HG03460 (cell line): ENCODE measurements around the gene TMEM229B.
A peak's percentile ranks its signal among the peaks of the same experiment; 100 is the strongest.

ENCODE experiments used
- ATAC-seq: cut with Tn5 transposase; IDR thresholded peaks from one replicate; pipeline ENCODE4 v1.9.1; 2021; ENCODE audit not compliant: unreplicated experiment

The TMEM229B gene

DNA sequence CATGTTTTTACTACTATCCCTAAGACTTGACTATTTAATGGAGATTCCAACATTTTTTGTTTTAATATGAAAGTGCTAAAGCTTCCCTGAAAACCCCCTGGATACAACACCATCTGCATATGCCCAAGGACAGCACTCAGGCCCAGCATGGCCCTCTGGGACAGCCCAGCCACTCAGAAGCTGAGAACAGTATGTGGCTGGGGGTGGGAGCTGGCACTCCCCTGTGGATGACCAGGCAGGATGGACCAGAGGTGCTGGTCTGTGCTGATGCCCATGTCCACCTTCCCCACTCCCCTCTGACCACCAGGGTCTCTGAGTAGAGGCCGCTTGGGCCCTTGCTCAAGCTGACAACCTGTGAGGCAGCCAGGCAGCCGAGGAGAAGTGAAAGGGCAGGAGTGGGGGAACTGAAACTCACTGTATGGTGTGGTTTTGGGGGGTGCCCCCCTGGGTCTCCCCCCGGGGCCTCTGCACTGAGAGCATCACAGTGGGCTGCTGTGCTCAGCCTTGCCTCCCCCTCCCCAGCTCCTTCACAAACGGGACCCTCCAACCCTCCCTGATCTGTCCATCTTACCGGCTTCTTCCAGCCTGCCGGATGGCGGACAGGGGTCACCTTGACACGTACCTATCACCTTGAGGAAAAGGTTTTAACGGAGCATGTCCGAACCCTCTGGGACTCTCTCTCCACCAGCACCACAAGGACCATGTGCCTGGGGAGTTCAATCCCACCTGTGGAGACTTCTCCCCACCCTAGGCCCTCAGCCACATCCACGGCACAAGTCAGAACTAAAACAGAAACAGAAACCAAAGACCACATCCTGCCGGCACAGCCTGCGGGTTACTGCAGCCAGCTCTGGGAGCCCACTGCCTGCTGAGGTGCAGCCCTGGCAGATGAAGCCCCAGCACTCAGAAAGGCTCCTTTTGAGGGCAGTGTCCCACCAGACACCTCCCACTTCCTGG is at the start of gene TMEM229B:
Gene TMEM229B (minus strand): TSS at position 785 of the 957 bp plus-strand sequence. CDS start 14,798 bp downstream, outside the sequence.
- peak; percentile 91 for ATAC-seq

DNA sequence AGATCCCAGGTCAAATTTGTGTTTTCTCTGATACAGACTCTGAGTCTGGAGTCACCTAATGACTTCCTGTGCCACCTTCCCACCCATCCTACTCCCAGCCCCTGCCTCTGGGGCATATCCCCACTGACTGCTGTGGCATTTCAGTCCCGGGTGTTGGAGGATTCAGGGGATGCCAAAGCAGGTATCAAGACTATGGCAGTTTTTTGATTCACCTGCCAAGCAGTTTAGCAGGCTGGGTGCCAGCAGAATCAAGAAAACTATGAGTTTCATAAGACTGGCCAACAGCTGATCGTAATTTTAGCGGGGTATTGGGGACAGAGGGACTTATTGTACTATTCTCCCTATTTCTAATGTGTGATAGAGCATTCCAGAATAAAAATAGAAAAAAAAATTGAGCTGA is 49.2 kb upstream of the TMEM229B start:
- ATAC-seq, result no peak

DNA sequence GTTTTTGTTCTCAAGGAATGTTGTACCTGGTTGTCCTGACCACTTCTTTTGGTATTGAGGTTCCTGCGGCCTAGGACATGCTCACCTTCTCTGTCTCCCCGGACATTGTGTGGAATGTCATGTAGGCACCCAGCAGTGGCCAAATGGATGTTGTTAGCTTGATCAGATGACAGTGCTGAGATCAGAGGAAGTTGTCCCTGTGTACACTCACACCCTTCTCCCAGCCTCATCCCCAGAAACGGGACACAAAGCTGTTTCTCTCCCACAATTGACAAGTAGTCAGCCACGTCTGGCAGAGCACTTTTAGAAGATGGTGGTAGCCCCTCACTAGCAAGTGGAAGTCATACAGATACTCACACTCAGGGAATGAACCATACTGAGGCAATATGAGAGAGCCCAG is 47.6 kb upstream of the TMEM229B start:
- ATAC-seq, result no peak

DNA sequence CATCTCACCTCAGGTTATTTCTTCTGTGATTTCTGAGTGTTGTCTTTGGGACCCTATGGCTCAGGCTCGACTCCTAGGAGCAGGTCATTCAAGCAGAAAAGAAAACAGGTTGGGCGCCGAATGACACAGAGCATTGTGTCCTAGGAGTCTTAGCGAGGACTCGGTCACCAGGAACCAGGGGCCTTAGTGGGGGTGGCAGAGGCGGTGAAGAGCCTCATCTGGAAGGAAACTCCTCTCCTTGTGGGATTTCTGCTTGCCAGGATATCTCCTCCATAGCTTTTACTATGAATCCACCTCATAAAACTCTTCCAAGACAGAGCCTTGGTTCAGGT is 45.2 kb upstream of the TMEM229B start:
- no peak for ATAC-seq

DNA sequence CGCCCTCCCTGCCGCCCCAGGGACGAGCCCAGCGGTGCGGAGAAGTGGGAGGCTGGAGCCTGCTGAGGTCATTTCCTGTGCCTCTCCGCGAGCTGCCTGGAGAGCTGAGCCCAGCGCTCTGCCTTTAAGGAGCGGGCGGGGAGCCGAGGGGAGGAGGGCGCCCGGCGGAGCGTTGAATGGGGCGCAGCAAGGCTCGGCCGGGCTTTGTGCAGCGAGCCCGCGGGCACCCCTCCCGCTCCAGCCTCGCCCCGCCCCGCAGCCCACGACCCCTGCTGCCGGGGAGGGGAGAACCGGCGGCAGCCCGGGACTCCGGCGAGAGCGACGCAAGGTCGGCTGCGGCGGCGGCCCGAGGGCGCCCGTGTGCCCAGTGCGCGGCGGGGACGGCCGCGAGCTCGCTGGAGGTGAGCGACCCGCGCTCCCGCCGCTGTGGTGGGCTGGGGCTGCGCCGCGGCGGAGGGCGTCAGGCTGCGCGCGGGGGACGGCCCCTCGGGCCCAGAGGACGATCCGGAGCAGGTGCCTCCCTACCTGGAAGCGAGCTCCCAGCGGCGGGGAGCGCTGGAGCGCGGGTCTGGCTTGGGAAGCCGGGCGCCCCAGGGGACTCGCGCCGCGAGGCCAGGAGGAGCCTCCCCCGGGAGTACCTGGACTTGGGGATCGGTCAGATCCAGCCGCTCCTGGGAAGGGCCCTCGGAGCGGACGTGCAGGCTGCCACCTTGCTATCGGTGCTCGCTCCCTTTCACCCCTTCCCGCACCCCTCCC is 44.7 kb upstream of the TMEM229B start, which contains the start of gene PLEKHH1:
Gene PLEKHH1 (plus strand): TSS at position 293 of the 756 bp plus-strand sequence. CDS start 8,578 bp downstream, outside the sequence.
- ATAC-seq, result no peak

DNA sequence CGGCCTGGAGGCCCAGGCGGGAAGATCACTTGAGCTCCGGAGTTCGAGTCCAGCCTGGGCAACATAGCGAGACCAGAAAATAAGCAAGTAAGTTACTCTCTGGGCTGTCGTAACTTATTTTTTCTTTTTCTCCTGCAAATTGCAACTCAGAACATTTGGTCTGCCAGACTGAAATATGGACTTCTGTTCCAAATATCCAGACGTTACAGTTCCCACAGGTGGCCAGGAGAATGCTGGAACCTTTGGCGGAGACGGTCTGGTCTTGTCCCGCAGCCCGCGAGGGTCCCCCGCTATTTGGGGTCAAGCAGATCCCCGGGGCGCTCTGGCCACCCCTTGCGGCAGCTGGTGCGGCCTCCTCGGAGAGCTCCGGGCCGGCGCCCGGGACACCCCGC is 44.1 kb upstream of the TMEM229B start:
- ATAC-seq, result no peak

DNA sequence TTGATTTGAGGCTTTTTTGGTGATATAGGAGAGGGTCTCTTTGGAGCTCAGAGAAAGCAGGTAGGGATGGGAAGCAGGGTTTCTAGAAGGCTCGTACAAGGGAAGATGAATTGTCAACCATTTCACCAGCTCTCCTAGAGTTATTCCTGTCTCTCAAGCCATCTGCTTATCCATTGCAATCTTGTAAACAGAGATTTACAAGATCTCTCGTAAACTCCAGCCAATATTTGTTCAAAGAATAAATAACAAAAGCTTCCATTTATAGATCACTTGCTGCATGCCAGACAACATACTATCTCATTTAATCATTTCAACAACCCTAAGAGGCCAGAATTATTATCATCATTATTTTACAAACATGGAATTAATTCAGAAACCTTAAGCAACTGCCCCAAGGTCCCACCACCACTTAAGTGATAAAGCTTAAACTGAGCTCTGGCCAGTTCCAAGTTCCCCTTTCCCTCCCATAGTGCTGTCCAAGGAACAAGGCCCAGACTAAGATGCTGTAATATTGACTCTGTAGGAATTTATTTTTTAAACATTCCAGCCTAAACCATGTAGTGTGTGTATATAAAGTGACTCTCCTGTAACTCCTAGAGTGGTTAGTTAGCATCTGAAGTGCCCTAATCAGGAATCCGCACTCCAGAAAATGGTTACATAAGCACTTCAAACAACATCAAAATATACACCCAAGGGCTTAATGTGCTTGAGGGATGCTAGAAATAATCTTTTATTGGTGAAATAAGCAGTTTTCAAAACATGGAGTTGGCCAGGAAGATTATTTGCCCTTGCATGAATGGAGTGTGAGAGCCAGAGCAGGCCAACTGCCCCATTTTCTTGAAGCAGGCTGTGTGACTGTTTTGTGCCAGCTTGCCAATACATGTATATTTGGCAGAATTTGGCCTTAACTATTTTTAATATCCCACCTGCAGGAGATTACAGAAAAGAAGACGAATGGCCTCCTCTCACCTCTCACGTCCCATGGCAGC is 41.7 kb upstream of the TMEM229B start:
- ATAC-seq, result no peak

DNA sequence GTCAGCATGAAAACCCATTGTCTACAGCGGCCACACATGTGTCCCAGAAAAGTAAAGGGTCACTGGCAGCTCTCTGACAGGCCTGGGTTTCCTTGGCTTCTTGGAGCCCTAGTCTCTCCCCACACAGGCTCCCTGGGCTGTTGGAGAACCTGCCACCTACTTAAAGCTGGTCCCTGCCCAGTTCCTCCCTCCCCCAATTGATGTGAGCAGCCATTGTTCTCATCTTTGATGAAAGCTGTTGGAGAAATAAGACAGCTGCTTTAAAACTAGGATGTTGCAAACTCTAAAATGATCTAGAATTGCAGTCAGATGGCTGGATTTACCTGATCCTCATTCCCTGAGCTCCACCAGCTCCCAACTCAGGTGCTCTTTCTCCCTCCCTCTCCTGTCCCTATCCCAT is 39.8 kb upstream of the TMEM229B start:
- no peak for ATAC-seq

DNA sequence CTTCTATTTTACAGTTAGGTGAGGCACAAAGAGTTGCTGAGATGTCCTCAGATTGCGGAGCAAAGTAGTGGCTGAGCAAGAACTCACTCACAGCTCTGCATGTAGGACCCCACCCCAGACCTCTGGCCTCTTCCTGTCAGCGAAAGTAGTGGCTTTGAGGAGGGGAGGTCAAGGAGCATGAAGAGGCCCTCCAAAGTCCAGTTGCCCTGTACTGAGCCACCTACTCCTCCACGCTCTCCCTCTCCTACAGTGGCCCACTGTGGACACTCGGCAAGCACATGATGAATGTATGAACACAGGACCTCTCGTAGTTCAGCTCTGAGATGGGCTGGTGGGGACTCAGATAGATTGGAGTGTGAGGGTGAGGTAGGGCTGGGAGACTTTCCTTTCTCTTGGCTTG is 39.2 kb upstream of the TMEM229B start:
- ATAC-seq, result no peak

DNA sequence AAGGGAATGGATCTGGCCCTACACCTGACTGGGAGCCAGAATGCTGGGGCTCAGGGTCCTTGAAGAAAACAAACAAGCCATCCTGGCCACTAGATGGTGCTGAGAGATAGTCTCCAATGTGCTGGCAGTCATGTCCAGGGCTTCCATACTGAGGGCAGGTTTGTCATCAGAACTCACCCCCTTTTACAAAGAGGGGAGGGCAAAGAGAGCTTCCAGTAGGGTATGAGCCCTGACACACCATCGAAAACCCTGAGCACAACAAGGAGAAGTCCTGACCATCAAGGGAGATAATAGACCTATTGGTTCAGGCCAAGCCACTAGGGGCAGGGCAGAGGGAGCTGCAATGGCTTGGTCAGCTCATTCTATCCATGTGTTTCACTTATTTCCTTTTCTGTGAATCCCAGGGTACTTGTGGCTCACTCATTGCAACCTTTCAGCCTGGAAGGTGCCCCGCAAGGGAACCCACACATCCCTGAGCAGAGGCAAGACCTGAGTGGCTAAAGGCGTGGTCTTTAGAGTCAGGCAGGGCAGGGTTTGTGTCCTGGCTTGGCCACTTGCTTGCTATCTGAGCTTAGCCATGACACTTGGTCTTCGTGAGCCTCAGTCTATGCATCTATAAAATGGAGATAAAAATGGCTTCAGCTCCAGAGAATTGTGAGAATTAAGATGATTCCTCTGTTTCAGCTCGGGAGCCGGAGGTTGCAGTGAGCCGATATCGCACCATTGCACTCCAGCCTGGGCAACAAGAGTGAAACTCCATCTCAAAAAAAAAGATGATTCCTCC is 38.3 kb upstream of the TMEM229B start:
- ATAC-seq, result no peak

DNA sequence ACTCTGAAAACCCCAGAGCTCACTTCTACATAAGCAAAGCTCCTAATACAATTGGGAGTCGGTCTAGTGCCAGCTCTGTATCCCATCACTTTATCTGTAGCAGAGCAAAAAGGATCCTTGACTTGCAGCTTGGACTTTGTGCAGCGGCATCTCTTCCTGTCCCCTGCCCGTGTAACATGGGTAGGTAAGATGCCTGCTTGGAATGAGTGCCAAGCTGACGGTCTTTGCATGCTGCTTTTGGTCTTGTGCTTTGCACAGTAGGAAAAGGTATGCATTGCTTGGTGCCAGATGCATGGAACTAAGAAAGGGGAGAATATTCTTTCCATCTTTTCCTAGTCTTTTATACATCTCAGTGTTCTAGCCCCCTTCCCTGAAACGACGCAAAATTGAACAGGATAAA is 37.7 kb upstream of the TMEM229B start:
- ATAC-seq, result no peak

DNA sequence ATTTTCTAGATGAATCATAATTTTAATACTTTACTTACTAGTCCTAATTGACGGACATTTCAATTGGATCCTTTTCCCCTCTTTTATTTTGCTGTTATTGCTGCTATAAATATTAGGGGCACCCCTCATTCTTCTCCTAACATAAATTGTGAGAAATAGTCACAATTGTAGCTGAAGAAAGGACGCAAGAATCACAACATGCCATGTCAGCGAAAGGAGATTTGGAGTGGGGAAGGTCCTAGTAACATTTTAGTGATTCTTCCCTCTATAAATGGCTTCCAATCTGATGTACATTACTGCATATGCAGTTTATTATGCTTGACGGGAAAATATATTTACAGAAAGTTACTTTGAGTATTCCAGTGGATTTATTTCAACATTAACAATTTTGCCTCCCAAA is 36.9 kb upstream of the TMEM229B start:
- no peak for ATAC-seq

DNA sequence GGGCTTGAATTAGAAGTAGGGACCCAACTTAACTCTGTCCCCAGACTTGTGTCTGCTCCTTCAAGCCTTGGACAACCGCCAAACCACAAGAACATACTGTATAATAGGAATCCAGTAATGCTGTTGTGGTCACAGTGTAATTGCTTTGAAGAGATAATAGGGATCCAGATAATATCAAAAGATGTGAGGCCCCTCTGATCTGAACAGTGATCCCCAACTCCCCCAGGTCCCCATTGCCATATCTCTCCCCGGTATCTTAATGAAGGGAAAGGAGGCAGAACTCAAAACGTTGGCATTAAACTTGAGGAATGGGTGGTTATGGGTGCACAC is 36.1 kb upstream of the TMEM229B start:
- ATAC-seq, result no peak

DNA sequence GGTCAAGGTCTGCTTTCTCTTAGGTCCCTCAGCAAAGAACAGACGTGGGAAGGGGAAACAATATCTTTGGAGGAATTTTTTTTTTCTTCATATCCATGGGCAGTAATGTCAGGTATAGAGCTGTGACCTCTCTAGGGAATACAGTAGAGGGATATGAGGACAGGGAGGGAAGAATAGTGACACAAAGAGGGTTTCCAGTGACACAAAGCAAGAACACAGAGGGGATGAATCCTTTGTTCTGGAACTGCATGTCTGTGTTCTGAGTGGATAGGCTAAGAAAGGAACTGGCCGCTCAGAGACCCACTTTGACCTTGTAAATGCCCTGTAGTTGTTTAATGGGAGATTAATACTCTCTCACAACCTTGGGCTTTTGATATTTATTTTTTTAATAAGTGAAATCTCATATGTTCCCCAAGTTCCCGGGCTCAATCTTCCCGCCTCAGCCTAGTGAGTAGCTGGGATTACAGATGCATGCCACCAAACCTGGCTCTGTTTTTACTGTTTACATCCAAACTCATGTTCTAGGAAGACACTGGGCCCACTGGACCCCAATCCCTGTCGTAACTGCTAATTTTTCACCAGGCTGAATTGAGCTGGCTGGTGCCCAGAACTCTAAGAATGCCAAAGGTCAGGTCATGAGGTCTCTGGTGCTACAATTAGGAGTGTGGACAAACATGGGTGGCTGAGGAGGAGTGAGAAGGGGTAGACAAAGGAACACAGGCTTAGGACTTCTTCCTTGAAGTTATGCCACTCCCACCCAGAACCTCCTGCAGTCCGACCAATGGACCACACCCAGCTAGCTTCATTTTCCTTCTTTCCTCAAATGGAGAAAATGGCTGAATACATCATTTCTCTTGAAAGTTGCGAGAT is 35.5 kb upstream of the TMEM229B start:
- no peak for ATAC-seq

DNA sequence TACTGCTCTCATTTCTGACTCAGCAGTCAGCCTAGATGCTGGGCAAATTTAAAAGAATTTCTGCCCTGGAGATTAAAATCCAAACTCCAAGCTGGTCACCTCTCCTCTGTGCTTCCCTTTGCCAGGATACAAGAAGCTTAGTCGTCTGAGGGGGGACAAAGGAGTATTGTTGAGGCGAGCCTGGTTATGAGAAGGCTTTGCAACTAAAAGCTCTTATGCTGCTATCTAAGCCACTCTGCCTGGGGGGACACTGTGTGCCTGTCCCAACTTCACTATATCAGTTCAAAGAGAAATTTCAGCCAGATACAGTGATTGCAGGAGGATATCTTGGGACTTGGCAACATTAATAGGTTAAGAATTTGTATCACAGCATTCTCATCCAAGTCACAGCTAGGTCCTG is 33.7 kb upstream of the TMEM229B start:
- no peak for ATAC-seq

DNA sequence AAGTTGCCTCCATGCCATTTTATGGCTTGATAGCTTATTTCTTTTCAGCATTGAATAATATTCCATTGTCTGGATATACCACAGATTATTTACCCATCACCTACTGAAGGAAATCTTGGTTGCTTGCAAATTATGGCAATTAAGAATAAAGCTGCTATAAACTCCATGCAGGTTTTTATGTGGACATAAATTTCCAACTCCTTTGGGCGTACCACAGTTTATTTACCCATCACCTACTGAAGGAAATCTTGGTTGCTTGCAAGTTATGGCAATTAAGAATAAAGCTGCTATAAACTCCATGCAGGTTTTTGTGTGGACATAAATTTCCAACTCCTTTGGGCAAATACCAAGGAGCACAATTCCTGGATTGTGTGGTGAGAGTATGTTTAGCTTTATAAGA is 32.0 kb upstream of the TMEM229B start:
- no peak for ATAC-seq

DNA sequence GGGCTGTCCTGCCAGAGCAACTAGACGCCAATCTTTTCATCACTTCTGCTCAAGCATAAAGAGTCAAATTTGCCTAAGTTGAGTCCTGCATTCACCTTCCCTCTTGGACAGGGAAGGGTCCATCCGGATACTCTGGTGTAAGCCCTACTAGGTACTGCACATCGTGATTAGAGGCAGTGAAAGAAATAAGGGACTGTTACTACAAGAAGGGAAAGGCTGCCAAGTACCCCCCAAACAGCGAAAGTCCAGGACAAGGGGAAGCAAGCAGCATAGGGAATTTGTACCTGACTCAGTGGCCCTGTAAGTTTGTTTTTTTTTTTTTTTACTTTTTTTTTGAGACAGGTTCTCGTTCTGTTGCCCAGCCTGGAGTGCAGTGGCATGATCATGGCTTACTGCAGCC is 30.9 kb upstream of the TMEM229B start:
- no peak for ATAC-seq

DNA sequence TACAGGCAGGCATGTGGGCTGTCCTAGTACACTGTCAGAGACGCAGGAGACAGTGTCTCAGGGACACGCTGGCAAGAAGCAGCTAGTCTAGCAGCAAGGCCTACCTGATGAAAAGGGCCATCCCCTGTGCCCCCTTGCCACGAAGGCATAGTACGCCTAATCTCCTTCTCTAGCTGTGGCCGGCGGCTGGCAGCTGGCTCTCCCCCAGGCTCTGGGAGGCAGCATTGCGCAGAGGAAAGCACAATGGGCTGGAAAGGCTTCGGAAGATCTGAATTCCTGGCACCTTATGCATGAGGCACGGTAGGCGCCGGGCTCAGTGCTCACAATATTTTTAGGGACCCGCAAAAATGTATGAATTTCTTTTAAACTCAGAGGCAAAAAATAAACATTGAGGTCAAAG is 28.6 kb upstream of the TMEM229B start:
- no peak for ATAC-seq

DNA sequence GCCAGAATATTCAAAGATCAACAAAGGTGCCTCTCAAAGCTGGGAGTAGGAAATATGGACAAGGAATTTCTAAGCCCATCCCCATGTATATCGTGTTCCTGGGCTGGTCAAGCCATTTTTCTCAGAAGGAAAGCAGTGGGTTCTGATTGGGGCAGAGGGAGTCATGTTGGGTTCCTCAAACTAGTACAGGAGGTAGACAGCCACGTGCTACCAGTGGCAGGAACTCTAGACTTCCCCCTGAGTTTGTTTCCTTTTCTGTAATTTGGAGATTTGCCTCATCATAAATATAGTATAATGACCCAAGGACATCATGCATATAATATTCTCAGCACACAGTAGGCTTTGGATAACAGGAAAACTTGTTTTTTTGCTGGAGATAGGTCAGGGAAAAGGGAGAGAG is 28.2 kb upstream of the TMEM229B start:
- ATAC-seq, result no peak
